PC-3 (cell line): ENCODE results near the gene ARID5A. TPM values are rescaled to one million over a fixed set of nuclear protein-coding genes. Genes with fewer than 3 reads are reported as not detected.

Source experiments
- ATAC-seq: fragments of 200-7000 bp; cut with Tn5 transposase; 2 replicates; pipeline ENCODE4 v1.9.1; 2020; ENCODE audit warnings: mild to moderate bottlenecking, moderate library complexity
- BruUV-seq: library from RNA; stranded (reverse); fragments of 400-500 nt; replicated peaks from 2 replicates; lab custom pipeline; 2021; lab: Mats Ljungman, UMichigan
- CTCF ChIA-PET: fragments of 300-600 bp; sonication (Branson Sonifier 250); formaldehyde crosslinking; loops from one replicate; lab custom pipeline; 2022; ENCODE audit warnings: antibody characterized with exemption; lab: Charles Lee
- POLR2A ChIA-PET: fragments of 300-600 bp; sonication (Branson Sonifier 250); formaldehyde crosslinking; loops from one replicate; lab custom pipeline; 2022; ENCODE audit warnings: antibody characterized with exemption; ENCODE audit not compliant: unreplicated experiment; lab: Charles Lee
- DNase-seq: peaks from one replicate; pipeline ENCODE4 v3.0.0-alpha.2; 2015
- H2AFZ ChIP-seq: fragments of 300-600 bp; sonication (generic); 2 replicates; pipeline ENCODE4 v1.6.0; 2016; ENCODE audit warnings: antibody characterized with exemption, low read length
- H3F3A ChIP-seq: fragments of 300-600 bp; sonication (generic); one replicate; pipeline ENCODE4 v1.6.0; 2017; ENCODE audit warnings: antibody characterized with exemption, low read length, control low read depth, mild to moderate bottlenecking; ENCODE audit not compliant: unreplicated experiment
- H3K27ac ChIP-seq: fragments of 300-600 bp; sonication (generic); 2 replicates; pipeline ENCODE4 v1.5.1; 2016; ENCODE audit warnings: mild to moderate bottlenecking, low read length
- H3K27me3 ChIP-seq: fragments of 300-600 bp; sonication (generic); 2 replicates; pipeline ENCODE4 v1.6.1; 2016; ENCODE audit warnings: low read length, mixed read lengths
- H3K36me3 ChIP-seq: fragments of 300-600 bp; sonication (generic); 2 replicates; pipeline ENCODE4 v1.6.1; 2016; ENCODE audit warnings: low read depth, mixed run types, low read length, mixed read lengths
- H3K4me1 ChIP-seq: fragments of 300-600 bp; sonication (generic); 2 replicates; pipeline ENCODE4 v1.5.1; 2016; ENCODE audit warnings: low read length; ENCODE audit not compliant: insufficient read depth
- H3K4me2 ChIP-seq: fragments of 300-600 bp; sonication (generic); 2 replicates; pipeline ENCODE4 v1.6.0; 2016; ENCODE audit warnings: low read length
- H3K4me3 ChIP-seq: fragments of 300-600 bp; sonication (generic); 2 replicates; pipeline ENCODE4 v1.5.1; 2016; ENCODE audit warnings: mild to moderate bottlenecking, low read length, mixed read lengths
- H3K79me2 ChIP-seq: fragments of 300-600 bp; sonication (generic); 2 replicates; pipeline ENCODE4 v1.6.1; 2017; ENCODE audit warnings: low read length, mixed read lengths
- H3K9ac ChIP-seq: fragments of 300-600 bp; sonication (generic); 2 replicates; pipeline ENCODE4 v1.6.0; 2016; ENCODE audit warnings: mild to moderate bottlenecking, low read length
- H3K9me2 ChIP-seq: fragments of 300-600 bp; sonication (generic); replicated peaks from 2 replicates; pipeline ENCODE4 v1.6.1; 2016; ENCODE audit warnings: mixed run types, low read length, mixed read lengths
- H3K9me3 ChIP-seq: fragments of 300-600 bp; sonication (generic); 2 replicates; pipeline ENCODE4 v1.6.1; 2016; ENCODE audit warnings: low read length, mixed read lengths
- H4K20me1 ChIP-seq: fragments of 300-600 bp; sonication (generic); 2 replicates; pipeline ENCODE4 v1.6.1; 2016; ENCODE audit warnings: low read length, mixed read lengths
- EZH2 ChIP-seq: fragments of 300-600 bp; sonication (generic); IDR thresholded peaks from one replicate; pipeline ENCODE4 v1.6.1; 2017; ENCODE audit warnings: antibody characterized with exemption, mild to moderate bottlenecking, low read length; ENCODE audit not compliant: unreplicated experiment
- EZH2phosphoT487 ChIP-seq: fragments of 300-600 bp; sonication (generic); IDR thresholded peaks from 2 replicates; pipeline ENCODE4 v1.6.1; 2018; ENCODE audit warnings: mild to moderate bottlenecking, antibody characterized with exemption, low read length, borderline replicate concordance
- intact Hi-C: fragments of 100-400 bp; cut with micrococcal nuclease; formaldehyde crosslinking; loops from 2 replicates; pipeline ENCODE4 v1.9.0; 2023
- total RNA-seq: library from RNA; depleted of rRNA; stranded (reverse); fragments of >200 nt; gene quantifications from 2 replicates; pipeline ENCODE4 v1.2.3, GENCODE V29; 2014
- TF ChIP-seq, protein P1 (sequence below): fragments of 300-600 bp; sonication (generic); conservative IDR thresholded peaks from 2 replicates; pipeline ENCODE4 v1.5.1; 2017; ENCODE audit warnings: antibody characterized with exemption, low read depth, mild to moderate bottlenecking, low read length

ARID5A gene
- total RNA-seq, 1 experiment from 2014 or later = 8.2 TPM

DNA sequence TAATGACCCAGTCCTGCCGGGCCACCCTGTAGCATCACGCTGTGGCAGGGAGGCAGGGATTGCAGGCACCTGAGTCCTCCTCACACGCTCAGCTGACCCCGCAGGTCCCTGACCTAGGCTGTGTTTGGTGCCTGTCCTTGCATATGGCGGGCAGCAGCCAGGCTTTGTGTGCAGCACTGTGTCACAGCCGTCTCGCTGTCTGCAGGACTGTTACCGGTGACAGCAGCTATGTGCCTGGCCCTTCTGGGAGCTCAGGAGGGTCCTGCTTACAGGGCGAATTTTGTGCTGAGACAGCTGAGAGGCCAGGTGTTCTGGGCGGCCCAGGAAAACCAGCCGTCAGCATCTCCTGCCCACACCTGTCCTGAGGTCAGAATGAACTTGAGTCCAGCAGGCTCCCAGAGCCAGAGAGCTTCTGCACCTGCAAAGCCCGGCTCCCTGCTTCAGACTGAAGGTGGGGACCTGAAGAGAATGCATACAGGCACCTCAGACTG lies 10.4 kb upstream of the ARID5A start:
- ChIA-PET CTCF (no interaction called here), POLR2A (no interaction called here)
- no peaks in the 10 kb centered on the region for H3K36me3 ChIP-seq
- H3K9me3 ChIP-seq = no peaks in the 10 kb centered on the region
- no peaks in the 10 kb centered on the region for H3F3A ChIP-seq
- intact Hi-C loops = no loop called here
- H3K79me2 ChIP-seq = no peaks in the 10 kb centered on the region
- H4K20me1 ChIP-seq = no peaks in the 10 kb centered on the region
- no peak overlapping the region for H3K4me3 ChIP-seq
- no peaks in the 10 kb centered on the region for H3K4me1 ChIP-seq
- ATAC-seq (no peak), DNase-seq (no peak)
- no peaks in the 10 kb centered on the region for H3K27me3 ChIP-seq
- H3K9ac ChIP-seq = no peak overlapping the region
- no peak for TF ChIP-seq EZH2phosphoT487
- TF ChIP-seq EZH2 = no peak
- TF ChIP-seq, protein P1, sequence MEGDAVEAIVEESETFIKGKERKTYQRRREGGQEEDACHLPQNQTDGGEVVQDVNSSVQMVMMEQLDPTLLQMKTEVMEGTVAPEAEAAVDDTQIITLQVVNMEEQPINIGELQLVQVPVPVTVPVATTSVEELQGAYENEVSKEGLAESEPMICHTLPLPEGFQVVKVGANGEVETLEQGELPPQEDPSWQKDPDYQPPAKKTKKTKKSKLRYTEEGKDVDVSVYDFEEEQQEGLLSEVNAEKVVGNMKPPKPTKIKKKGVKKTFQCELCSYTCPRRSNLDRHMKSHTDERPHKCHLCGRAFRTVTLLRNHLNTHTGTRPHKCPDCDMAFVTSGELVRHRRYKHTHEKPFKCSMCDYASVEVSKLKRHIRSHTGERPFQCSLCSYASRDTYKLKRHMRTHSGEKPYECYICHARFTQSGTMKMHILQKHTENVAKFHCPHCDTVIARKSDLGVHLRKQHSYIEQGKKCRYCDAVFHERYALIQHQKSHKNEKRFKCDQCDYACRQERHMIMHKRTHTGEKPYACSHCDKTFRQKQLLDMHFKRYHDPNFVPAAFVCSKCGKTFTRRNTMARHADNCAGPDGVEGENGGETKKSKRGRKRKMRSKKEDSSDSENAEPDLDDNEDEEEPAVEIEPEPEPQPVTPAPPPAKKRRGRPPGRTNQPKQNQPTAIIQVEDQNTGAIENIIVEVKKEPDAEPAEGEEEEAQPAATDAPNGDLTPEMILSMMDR = no peak
- H3K4me2 ChIP-seq = no peak overlapping the region
- no peaks in the 10 kb centered on the region for H3K9me2 ChIP-seq
- H2AFZ ChIP-seq = no peak overlapping the region
- H3K27ac ChIP-seq = no peak overlapping the region
- BruUV-seq = no TSS peak

GRCh38 chr2:96526615-96527285 lies 9.8 kb upstream of the ARID5A start:
- Histone ChIP-seq H3K27ac (no peak overlapping the region), H3K9ac (no peak overlapping the region), H2AFZ (no peak overlapping the region), H3K4me2 (no peak overlapping the region), H3K79me2 (no peaks in the 10 kb centered on the region), H3K9me2 (no peaks in the 10 kb centered on the region), H3K36me3 (no peaks in the 10 kb centered on the region), H4K20me1 (no peaks in the 10 kb centered on the region), H3K9me3 (no peaks in the 10 kb centered on the region), H3F3A (no peaks in the 10 kb centered on the region), H3K4me3 (no peak overlapping the region), H3K4me1 (peaks cover 4% of the 10 kb centered on the region), H3K27me3 (no peaks in the 10 kb centered on the region)
- DNase-seq (no peak), ATAC-seq (no peak)
- TF ChIP-seq, protein P1 = no peak
- no peak for TF ChIP-seq EZH2
- TF ChIP-seq EZH2phosphoT487 = no peak
- intact Hi-C loops = no loop called here
- POLR2A ChIA-PET = no interaction called here
- no TSS peak for BruUV-seq
- CTCF ChIA-PET = no interaction called here

GRCh38 chr2:96527286-96528005 lies 9.1 kb upstream of the ARID5A start:
- H3K4me2 ChIP-seq = no peak overlapping the region
- H3K27me3 ChIP-seq = no peaks in the 10 kb centered on the region
- H3K36me3 ChIP-seq = no peaks in the 10 kb centered on the region
- DNase-seq = no peak
- POLR2A ChIA-PET = no interaction called here
- BruUV-seq = no TSS peak
- no peak overlapping the region for H3K4me3 ChIP-seq
- no peaks in the 10 kb centered on the region for H4K20me1 ChIP-seq
- intact Hi-C loops = no loop called here
- H3K79me2 ChIP-seq = no peaks in the 10 kb centered on the region
- H3F3A ChIP-seq = no peaks in the 10 kb centered on the region
- no peaks in the 10 kb centered on the region for H3K9me3 ChIP-seq
- H3K9ac ChIP-seq = no peak overlapping the region
- ATAC-seq = no peak
- peaks cover 8% of the 10 kb centered on the region for H3K4me1 ChIP-seq
- H3K9me2 ChIP-seq = no peaks in the 10 kb centered on the region
- TF ChIP-seq EZH2phosphoT487 (no peak), EZH2 (no peak)
- TF ChIP-seq, protein P1 = no peak
- H3K27ac ChIP-seq = no peak overlapping the region
- H2AFZ ChIP-seq = no peak overlapping the region
- CTCF ChIA-PET = no interaction called here
